Heart left ventricle (tissue), 13 donors: ENCODE data around the gene TNNI3K.

Experiments
- POLR2A ChIP-seq, 2 donors: fragments of 450-650 bp; IDR thresholded peaks; one replicate each; pipeline ENCODE4 v1.6.1; 2017; ENCODE audit warnings: antibody characterized with exemption in 2 of 2, mild to moderate bottlenecking in 2 of 2, moderate library complexity in 2 of 2
- TF ChIP-seq, protein P1 (sequence below), 12 donors: fragments of 200-600 bp; sonication (generic) in 4 of 12; IDR thresholded peaks; one replicate each; pipeline versions ENCODE4 v1.5.0 to v1.8.0; 2018 to 2022; ENCODE audit warnings: antibody characterized with exemption in 12 of 12, mild to moderate bottlenecking in 5 of 12
- donor health status: ischemic (EF 13 %, LVEDD 7.1; RV severe dilation, severe dysfunction).
- donor health status: DM: no; HTN: yes; CAD: no.
- donor health status: DM: no; HTN: no; CAD: no.
- donor health status: ischemic (EF 25% LVEDD 6.9; RV normal size, moderate dysfunction).
- donor health status: ischemic (EF 25% LVEDD 5.7; RV mildly dilated, moderate dysfunction).
- donor health status: ischemic (EF 35%, LVEDD 5.7; RV mildly dilated, moderate dysfunction).
- donor health status: nonischemic (EF 11% LVEDD 7.7; RV severe dilation, severe dysfunction).
- donor health status: DM: yes; HTN: yes; CAD: no.
- donor health status: PGD.
- donor health status: ischemic (EF 29% LVEDD 5.4; RV normal size, mild dysfunction).
- donor health status: nonischemic (EF 23%, LVEDD 6.1; RV moderate dilation, normal function).

DNA sequence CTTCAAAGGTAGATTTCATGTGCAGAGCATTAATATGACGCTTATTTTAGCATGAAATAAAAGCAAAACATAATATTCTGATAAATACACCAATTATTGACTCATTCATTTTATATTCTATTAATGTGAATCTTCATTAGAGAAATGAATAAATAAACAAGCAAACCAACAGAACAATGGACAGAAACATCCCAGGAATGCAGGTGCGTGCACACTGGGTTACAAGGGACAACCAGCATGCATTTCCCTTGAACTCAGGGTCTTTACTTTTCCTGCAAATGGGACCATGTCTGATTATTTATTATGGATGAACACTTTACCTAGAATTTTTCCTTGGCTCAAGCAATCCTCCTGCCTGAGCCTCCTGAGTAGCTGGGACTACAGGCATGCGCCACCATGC is 263.7 kb downstream of the TNNI3K start:
- TF ChIP-seq, protein P1, sequence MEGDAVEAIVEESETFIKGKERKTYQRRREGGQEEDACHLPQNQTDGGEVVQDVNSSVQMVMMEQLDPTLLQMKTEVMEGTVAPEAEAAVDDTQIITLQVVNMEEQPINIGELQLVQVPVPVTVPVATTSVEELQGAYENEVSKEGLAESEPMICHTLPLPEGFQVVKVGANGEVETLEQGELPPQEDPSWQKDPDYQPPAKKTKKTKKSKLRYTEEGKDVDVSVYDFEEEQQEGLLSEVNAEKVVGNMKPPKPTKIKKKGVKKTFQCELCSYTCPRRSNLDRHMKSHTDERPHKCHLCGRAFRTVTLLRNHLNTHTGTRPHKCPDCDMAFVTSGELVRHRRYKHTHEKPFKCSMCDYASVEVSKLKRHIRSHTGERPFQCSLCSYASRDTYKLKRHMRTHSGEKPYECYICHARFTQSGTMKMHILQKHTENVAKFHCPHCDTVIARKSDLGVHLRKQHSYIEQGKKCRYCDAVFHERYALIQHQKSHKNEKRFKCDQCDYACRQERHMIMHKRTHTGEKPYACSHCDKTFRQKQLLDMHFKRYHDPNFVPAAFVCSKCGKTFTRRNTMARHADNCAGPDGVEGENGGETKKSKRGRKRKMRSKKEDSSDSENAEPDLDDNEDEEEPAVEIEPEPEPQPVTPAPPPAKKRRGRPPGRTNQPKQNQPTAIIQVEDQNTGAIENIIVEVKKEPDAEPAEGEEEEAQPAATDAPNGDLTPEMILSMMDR (IDR thresholded peaks at IDR 0.05): no peak
- TF ChIP-seq POLR2A (IDR thresholded peaks at IDR 0.05): no peak
